GM21528 (cell line): Measurements from ENCODE around the gene NCAPG2.
A peak's percentile ranks its signal among the peaks of the same experiment; 100 is the strongest.
"Not testable (repeated sequence)": the region's sequence is repeated elsewhere in the genome, so short reads cannot be mapped to it uniquely, and the experiment has no call there.

ENCODE experiments used
- ATAC-seq: cut with Tn5 transposase; IDR thresholded peaks from one replicate; pipeline ENCODE4 v1.9.1; 2021; ENCODE audit warnings: mild to moderate bottlenecking, moderate library complexity; ENCODE audit not compliant: unreplicated experiment, low FRiP score

Gene NCAPG2

DNA sequence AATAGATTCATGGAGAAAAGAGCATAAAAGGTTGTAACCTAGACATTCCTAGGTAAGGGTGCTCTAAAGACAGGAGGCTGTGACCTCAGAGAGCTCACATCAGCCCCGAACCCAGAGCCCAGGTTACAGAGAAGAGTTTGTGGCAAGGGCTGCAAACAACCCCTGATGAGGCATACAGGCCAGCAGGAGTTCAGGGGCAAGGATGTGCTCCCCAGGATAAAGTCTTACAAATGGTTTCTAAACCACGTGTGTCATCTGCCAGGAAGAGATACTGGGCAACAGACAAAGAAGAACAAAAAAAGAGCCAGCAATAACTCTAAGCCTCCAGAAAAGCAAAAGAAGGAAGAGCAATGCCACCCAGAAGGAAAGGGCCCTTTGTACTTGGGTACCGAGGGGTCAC lies 27.7 kb downstream of the NCAPG2 start:
- ATAC-seq, result no peak

DNA sequence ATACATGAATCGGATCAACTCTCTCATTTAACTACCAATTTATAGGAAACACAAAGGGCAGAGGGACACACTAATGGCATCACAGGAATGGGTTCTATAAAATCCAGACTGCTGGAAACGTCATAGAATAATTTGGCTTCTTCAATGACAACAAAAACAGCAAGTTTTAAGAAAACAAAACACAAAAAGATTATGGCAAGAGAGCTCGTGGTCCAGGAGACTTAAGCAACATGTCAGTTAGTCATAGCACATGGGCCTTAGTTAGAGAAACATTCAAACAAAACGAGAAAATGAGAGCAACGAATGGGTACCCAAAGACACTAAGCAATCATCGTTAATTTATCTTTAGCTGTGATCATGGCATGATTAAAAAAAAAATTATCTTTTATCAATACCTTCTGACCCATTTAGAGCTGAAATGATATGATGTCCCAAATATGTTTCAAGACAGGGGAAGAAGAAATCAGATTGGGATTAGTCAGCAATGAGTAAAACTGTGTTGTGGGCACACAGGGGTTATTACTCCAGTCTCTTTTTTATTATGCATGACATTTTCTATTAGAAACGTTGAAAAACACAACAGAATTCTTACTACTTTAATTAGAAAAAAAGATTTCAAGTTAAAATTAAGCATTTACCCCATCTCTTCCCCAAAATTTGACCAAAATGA lies 28.3 kb downstream of the NCAPG2 start:
- no peak for ATAC-seq

DNA sequence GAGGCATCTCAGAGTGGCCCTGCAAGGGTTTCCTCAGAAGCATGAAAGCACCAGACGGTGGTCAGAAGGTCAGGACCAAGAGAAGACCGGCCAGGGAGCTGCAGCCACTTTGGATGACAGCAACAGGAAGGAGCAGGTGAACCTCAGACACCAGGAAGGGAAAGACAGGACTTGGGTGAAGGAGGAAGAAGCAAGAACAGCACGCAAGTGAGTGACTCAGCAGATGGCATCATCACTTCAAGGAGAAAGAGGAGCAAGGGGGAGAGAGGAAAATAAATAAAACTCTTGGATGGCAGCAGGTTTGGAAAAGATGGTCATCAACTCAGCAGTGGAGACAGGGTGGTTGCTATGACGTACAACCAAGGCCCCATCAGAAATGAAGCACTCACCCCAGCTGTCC lies 31.6 kb downstream of the NCAPG2 start:
- ATAC-seq, result no peak

DNA sequence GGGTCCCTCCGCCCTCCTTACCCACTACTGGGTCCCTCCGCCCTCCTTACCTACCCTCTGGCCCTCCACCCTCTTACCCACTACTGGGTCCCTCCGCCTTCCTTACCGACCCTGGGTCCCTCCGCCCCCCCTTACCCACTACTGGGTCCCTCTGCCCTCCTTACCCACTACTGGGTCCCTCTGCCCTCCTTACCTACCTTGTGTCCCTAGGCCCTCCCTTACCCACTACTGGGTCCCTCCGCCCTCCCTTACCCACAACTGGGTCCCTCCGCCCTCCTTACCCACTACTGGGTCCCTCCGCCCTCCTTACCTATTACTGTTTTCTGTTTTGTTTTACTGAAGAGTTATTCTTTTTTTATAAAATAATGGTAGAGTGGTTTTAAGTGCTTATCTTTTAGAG lies 36.5 kb downstream of the NCAPG2 start:
- not testable (repeated sequence) for ATAC-seq

DNA sequence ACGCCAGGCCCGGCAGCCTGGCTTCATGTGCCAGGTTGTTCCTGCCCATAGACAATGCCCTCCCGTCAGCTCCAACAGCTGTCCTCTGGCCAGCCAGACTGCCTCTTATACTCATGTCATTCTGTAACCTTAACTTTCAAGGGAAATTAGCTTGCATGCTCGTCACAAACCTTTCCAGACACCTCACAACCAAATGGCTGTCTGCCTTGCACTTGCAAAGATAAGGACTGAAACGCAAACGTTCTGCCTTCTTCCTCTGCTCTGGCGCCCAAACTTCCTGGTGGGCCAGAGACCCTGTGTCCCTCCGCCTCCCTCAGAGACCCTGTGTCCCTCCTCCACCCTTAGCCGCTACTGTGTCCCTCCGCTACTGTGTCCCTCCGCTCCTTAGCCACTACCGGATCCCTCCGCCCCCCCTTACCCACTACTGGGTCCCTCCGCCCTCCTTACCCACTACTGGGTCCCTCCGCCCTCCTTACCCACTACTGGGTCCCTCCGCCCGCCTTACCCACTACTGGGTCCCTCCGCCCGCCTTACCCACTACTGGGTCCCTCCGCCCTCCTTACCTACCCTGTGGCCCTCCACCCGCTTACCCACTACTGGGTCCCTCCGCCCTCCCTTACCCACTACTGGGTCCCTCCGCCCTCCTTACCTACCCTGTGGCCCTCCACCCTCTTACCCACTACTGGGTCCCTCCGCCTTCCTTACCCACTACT lies 37.5 kb downstream of the NCAPG2 start:
- not testable (repeated sequence) for ATAC-seq

DNA sequence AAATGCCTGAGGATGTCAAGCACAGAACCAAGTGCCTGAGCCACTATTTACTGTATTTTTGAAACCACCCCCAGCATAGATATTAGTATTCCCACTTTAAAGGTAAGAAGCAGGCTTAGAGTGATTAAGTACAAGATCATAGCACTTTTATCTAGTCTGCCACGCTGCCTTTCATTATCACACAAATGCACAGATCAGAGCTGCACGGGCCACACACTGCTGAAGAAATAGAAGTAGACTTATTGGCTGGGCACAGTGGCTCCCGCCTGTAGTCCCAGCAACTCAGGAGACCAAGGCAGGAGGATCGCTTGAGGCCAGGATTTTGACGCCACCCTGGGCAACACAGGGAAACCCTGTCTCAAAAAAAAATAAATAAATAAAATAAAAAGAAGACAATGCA lies 38.2 kb downstream of the NCAPG2 start:
- no peak for ATAC-seq

DNA sequence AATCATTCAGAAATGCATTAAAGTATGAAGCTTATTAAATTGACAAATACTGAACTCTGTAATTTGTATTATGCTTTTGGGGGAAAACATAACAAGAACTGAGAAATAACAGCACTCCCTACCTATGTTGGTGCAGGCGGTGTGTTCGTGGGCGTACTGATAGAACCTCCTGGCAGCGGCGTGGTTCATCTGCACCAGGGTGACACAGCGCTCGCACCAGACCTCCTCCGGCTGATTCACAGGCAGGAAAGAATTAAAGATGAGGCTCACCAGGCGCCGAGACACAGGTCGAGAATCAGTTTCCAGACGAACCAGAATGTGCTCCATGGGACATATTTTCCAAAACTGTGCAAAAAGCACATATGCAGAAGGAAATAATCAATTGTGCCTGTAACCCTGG lies 40.2 kb downstream of the NCAPG2 start:
- no peak for ATAC-seq

DNA sequence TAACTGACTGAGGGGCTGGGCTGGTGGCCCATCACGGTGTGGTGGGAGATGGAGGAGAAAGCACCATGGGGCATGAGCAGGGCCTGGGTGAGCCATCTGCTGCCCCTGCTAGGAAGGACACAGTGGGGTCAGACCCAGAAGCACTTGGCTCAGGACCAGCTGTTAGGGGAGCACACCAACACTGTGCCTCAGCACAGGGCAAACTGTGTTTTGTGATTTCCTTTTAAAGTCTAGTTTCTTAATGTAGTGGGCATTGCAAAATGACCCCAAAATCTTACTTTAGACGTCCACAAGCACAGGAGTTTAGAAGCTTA lies 41.2 kb downstream of the NCAPG2 start:
- no peak for ATAC-seq

DNA sequence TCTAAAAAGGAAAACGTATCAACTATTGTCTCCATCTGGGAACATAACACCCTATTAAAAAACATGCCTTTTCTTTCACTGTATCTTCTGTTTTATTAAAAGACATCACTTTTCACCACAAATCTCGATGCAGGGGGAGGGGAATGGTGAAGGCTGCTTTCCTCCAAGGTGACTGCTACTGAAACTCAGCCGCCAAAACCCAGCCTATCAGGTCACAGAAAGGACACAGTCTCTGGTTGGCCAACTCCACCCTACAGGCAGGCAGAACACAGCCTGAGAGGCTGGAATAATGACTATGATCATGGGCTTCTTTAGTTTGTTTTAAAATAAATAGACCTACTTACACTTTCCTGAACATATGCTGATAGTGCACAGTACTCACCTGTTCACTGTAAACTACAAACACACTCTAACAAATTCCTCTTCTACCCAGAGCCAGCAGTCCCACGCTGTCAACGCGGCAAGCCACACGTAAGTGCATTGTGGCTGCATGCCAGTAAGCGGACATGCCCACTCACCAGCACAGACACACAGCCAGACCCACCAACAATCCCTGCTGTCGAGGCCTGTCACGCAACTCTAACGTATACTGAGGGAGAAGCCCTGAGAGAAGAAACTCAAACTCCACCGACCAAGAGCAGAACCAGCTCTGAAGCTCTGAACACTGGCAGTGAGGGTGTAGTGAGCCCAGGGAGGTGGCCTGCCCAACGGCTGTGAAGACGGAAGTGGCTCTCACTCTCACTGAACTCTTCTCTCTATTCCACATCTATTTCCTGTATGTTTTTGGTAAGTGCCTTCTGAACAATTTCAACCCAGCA lies 41.8 kb downstream of the NCAPG2 start:
- ATAC-seq, result no peak

DNA sequence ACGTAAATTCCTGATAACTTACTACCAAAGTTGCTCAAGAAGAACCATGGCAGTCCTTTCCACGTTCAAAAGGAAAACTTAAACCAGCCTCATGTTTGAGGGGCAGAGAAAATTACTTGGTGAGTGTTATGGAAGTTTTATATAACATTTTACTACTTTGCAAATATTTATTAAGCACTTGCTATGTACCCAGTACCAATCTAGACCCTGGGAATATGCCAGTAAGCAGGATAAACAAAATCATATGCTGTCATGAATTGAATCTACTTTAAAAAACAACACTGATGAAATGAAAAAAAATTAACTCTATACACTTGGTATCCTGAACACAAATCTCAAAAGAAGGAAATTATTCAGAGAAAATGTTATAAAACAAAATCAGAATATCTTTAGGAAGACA lies 46.1 kb downstream of the NCAPG2 start:
- ATAC-seq, result no peak

DNA sequence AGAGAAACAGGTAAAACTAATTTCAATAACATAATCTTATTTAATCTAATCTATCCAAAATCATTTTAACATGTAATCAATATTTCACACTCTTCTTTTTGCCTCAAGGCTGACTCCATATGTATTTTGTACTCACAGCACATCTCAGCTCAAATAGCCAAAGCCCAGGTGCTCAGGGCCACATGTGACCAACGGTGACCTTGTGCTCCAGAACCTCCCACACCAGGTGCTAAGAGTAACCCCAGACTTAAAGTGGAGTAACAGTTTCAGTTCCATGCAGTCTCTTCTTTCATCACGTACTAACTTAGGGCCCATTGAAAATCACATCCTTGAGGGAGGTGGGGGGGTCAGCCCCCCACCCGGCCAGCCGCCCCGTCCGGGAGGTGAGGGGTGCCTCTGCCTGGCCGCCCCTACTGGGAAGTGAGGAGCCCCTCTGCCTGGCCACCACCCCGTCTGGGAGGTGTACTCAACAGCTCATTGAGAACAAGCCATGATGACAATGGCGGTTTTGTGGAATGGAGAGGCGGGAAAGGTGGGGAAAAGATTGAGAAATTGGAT lies 47.3 kb downstream of the NCAPG2 start:
- peak; percentile 43 for ATAC-seq

DNA sequence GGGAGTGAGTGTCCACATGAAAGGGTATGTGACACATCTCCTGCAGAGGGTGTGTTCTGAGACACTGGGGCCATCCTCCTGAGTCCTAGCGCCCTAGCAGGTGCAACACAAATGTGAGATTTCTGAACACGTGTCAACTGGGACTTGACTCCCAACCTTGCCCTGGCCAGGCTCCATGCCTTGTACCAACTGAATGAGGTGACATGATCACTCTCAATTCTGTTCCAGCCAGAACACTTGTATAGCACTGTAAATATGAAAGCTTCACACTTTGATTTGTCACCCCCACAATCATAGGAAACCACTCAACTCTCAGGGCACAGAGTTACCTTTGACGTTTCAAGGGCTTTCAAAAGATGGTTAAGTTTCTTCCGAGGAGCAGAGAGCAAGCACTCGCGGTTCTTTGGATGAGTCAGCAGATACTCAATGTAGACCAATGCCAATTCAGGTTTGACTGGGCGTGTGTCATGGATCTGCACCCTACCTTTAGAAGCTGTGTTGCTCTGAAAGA lies 48.6 kb downstream of the NCAPG2 start:
- peak; percentile 95 for ATAC-seq

DNA sequence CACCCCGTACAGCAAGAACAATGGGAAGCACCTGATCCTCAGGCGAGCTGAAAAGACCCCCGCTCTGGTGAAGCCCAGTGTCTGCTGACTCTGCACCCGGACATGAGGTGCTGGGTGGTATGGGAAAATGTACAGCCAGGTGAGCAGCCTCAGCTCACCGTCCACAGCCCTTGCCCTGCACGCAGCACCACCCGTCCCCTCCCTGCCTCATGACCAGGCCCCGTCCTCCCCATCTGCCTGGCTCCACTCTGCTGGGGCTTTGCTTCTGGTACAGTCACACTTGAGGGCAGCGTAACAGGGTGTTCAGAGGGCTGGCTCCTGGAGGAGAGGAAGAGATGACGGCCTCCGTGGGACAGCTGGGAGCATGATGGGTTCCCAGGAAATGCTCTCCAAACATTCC lies 49.1 kb downstream of the NCAPG2 start:
- no peak for ATAC-seq

DNA sequence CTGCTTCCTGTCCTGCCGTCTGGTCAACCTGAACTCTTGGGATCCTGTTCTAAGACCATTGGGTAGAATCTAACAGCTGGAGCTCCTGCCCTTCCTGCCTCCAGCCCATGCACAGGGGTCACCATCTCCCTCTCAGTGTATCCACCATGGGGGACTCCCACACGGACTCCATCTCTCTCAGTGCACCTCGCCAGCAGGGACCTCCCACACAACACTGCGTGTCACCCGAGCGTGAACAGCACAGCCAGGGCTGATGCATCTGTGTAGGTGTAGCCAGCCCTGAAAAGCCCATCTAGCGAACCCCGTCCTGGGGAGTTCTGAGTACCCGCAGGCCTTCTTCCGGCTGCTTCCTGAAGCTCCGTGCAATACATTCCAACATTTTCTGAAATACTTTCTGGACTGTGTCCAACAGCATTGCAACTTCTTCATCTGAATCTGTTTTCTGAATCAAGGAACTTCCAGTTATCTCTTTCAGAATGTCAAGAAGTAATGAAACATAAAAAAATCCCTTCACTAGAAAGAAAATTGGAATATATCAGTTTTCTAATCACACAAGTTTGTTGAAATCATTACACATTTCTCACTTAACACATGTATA lies 52.5 kb downstream of the NCAPG2 start:
- no peak for ATAC-seq

DNA sequence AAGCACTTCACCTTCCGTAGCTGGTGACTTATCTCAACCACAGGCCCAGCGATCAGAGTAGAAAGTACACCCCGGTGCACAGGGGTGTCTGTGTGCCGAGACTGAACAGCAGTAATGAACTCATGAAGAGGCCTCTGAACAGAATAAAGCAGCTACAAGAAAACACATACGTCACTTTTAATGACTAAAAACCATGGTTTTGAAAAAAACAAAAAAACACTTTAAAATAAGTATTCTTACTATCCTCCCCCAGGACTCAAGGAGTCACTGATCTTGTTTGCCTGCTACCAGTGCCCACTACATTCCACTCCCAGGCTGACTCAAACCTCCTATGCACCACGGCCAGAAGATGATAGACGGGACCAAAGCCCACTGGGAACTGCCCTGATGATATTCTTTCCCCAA lies 53.8 kb downstream of the NCAPG2 start:
- ATAC-seq, result no peak

DNA sequence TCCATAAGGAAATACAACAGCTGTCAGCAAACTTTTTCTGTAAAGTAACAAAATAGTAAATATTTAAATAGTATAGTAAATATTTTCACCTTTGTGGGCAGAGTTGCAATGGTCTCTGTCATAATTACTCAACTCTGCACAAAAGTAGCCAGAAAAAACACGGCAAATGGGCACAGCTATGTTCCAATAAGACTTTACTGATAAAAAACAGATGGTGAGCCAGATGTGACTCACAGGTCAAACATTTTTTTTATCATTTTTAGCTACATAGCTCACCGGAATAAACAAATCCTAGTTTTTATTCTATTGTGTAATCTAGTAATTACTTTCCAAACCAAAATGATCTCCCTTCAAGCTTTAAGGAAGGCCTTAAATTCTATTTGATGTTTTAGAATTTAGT lies 55.3 kb downstream of the NCAPG2 start:
- no peak for ATAC-seq

DNA sequence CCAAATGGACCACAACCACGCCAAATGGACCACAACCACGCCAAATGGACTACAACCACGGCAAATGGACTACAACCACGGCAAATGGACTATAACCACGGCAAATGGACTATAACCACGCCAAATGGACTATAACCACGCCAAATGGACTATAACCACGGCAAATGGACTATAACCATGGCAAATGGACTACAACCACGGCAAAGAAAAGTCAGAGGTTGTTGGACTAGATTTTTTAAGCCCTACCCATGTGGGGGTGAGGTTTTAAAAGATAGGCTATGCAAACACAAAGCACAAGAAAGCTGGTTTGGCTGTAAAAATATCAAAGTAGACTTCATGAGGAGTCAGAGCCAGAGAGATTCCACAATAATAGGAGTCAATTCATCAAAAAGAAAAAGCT lies 55.8 kb downstream of the NCAPG2 start:
- no peak for ATAC-seq

DNA sequence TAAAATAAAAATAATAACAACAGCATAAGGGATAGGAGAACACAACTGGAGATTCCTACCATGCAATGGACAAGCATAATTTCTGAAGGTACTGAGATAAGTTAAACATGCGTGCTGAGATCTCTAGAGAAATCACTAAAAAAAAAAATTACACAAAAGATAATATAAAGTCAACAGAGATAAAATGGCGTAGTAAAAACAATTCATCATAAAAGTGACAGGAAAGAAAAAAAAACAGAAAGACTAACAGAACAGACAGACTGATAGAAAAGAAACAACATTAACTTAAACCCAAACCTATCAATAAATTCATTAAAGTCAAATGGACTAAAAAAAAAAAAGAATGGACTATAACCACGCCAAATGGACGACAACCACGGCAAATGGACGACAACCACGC lies 56.4 kb downstream of the NCAPG2 start:
- ATAC-seq, result no peak

DNA sequence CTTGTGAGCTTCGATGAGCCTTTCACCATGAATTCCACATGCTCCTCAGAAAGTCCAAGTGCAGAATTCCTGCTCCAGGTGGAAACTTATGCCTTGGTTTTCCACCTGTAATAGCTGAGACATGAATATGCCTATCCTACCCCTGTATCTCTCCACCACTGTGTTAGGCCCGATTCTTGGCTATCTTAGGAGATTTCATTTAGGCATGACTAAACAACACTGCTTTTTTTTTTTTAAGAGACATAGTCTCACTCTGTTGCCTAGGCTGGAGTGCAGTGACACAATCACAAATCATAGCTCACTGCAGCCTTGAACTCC lies 57.2 kb downstream of the NCAPG2 start:
- no peak for ATAC-seq

DNA sequence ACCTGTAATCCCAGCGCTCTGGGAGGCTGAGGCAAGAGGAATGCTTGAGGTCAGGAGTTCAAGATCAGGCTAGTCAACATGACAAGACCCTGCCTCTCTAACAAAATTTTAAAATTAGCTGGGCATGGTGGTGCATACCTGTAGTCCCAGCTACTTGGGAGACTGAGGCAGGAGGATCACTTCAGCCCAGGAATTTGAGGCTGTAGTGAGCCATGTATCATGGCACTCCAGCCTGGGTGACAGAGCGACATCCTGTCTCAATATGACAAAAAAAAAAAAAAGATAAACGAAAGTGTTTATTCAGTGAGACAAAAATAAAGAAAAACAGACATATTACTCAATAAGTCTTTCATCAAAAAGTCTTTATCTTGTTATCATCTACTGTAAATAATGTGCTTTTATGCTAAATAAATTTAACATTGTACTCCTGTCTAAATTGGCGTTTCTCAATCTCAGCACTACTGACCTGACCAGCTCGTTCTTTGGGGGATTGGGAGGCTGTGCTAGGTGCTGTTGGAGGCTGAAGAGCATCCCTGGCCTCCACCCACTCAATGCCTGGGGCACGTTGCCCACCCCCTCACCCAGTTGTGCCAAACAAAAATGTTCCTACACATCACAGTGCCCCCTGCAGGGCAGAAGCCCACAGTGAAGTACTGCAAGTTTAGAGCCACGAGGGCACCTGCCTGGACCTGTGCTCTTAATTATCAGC lies 57.7 kb downstream of the NCAPG2 start:
- ATAC-seq, result no peak
